Gastrocnemius medialis (tissue), 4 donors: ENCODE data around the gene TTC39A. TPM values are rescaled to one million over a fixed set of nuclear protein-coding genes. Genes with fewer than 3 reads are reported as not detected.
A peak's percentile ranks its signal among the peaks of the same experiment; 100 is the strongest.

Experiments
- ATAC-seq, 2 donors: fragments of 150-250 bp; one replicate each; pipeline ENCODE4 v1.9.1; 2016
- DNase-seq, 2 donors: peaks; one replicate each; pipeline ENCODE4 v3.0.0-alpha.2; 2019
- H3K27ac ChIP-seq, 4 donors: fragments of 200-600 bp; sonication (generic); 1 replicate in 1 of 4; 2 replicates in 3 of 4; pipeline ENCODE4 v1.5.1; 2016 to 2018; ENCODE audit warnings: mild to moderate bottlenecking in 2 of 4, moderate library complexity in 1 of 4
- H3K27me3 ChIP-seq, 3 donors: fragments of 200-600 bp; sonication (generic) in 2 of 3; 1 replicate in 1 of 3; 2 replicates in 2 of 3; pipeline versions ENCODE4 v1.5.1 to v1.6.0; 2016 to 2019; ENCODE audit warnings: mild to moderate bottlenecking in 1 of 3, moderate library complexity in 1 of 3
- H3K36me3 ChIP-seq, 2 donors: fragments of 200-600 bp; sonication (generic) in 1 of 2; one replicate each; pipeline ENCODE4 v1.5.1; 2017 to 2018
- H3K4me1 ChIP-seq, 2 donors: fragments of 200-600 bp; sonication (generic) in 1 of 2; one replicate each; pipeline ENCODE4 v1.5.1; 2016 to 2017; ENCODE audit warnings: mild to moderate bottlenecking in 2 of 2
- H3K4me3 ChIP-seq, 4 donors: fragments of 200-600 bp; sonication (generic) in 3 of 4; 1 replicate in 1 of 4; 2 replicates in 3 of 4; pipeline ENCODE4 v1.5.1; 2016 to 2019; ENCODE audit warnings: mild to moderate bottlenecking in 2 of 4
- H3K9me3 ChIP-seq, 3 donors: fragments of 200-600 bp; sonication (generic) in 2 of 3; 1 replicate in 1 of 3; 2 replicates in 2 of 3; pipeline ENCODE4 v1.5.1; 2016 to 2019
- POLR2A ChIP-seq, 2 donors: fragments of 450-650 bp; IDR thresholded peaks; one replicate each; pipeline ENCODE4 v1.6.1; 2017; ENCODE audit warnings: antibody characterized with exemption in 2 of 2, mild to moderate bottlenecking in 2 of 2, moderate library complexity in 2 of 2
- in situ Hi-C, 4 donors: fragments of 200-750 bp; cut with MboI; loops; one replicate each; pipeline versions ENCODE4 v1.15.0 to v1.8.0; 2017; ENCODE audit warnings: low sequenced_read_pairs in 4 of 4
- intact Hi-C: fragments of 100-400 bp; cut with DNase I; formaldehyde crosslinking; loops from one replicate; pipeline ENCODE4 v1.15.1; 2023; ENCODE audit warnings: low total_unique reads
- total RNA-seq, 4 donors: library from RNA; depleted of rRNA; stranded (reverse); fragments of >200 nt; gene quantifications; one replicate each; pipeline versions ENCODE4 v1.1.0 to v1.2.3, GENCODE V29; 2016
- TF ChIP-seq, protein P1 (sequence below), 5 experiments: fragments of 450-650 bp in 3 of 5; fragments of 200-600 bp in 2 of 5; sonication (generic) in 2 of 5; IDR thresholded peaks in 4 of 5; conservative IDR thresholded peaks in 1 of 5; 1 replicate in 4 of 5; 2 replicates in 1 of 5; pipeline ENCODE4 v1.5.1; 2016 to 2019; ENCODE audit warnings: antibody characterized with exemption in 5 of 5, mild to moderate bottlenecking in 3 of 5, moderate library complexity in 3 of 5

Gene TTC39A
- total RNA-seq, 4 donors from 2014 or later: 4.1 to 13.1 (median 8.2) TPM

DNA sequence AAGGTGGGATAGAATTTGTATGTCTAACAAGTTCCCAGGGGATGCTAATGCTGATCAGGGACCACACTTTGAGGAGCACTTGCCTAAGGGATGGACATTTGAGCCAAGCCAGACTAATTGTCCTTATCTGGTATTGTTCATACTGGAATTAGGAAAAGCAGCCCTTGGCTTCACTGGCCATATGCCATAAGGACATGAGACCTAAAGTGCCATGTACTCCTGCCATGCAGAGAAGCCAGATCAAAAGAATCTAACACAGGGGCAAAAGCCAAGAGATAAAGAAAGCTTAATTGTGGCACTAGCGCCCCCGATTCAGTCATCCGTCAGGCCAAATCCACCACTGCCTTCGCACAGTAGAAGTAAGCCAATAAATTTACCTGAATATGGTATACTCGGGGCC is 48.6 kb downstream of the TTC39A start:
- H3K27me3 ChIP-seq: no peaks in the 10 kb centered on the region
- no peak for TF ChIP-seq POLR2A (IDR thresholded peaks at IDR 0.05)
- DNase-seq (no peak), ATAC-seq (no peak)
- no peaks in the 10 kb centered on the region for H3K36me3 ChIP-seq
- in situ Hi-C loops (loop anchor here in 1 of 4 donors (25.0 kb wide), 1 partner anchor 95 kb away; no protein-coding TSS in a partner anchor), intact Hi-C loops (no loop called here)
- no peak overlapping the region for H3K27ac ChIP-seq
- H3K9me3 ChIP-seq: no peaks in the 10 kb centered on the region
- H3K4me3 ChIP-seq: no peak overlapping the region
- H3K4me1 ChIP-seq: peaks cover 0 to 6% of the 10 kb centered on the region in 2 donors

DNA sequence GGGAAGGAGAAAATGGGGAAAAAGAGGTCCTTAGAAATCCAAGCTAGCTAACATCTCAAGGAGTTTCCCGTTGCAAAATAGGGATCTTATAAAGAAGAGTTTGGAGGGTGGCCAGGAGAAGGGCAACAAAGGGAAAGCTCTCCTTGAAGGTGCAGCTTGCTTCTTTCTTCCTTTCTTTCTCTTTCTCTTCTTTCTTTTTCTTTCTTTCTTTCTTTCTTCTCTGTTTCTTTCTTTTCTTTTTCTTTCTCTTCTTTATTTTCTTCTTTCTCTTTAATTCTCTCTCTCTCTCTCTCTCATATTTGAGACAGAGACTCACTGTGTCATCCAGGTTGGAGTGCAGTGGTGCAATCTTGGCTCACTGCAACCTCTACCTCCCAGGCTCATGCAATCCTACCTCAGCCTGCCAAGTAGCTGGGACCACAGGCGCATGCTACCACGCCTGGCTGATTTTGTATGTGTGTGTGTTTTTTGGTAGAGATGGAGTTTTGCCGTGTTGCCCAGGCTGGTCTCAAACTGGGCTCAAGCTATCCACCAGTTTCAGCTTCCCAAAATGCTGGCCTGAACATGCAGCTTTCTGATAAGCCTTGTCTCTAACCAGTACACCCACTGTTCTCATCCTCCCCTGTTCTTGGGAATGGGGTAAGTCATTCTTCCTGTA is 49.9 kb downstream of the TTC39A start:
- Histone ChIP-seq H3K27me3 (no peaks in the 10 kb centered on the region), H3K9me3 (no peaks in the 10 kb centered on the region), H3K4me3 (no peak overlapping the region), H3K27ac (no peak overlapping the region), H3K4me1 (peaks cover 0 to 6% of the 10 kb centered on the region in 2 donors), H3K36me3 (no peaks in the 10 kb centered on the region)
- in situ Hi-C loops (loop anchor here in 1 of 4 donors (25.0 kb wide), 1 partner anchor 93 kb away; no protein-coding TSS in a partner anchor), intact Hi-C loops (no loop called here)
- DNase-seq (peak in 1 of 2 donors; percentile 42), ATAC-seq (peak in 1 of 2 donors; percentile 67)
- TF ChIP-seq, protein P1, sequence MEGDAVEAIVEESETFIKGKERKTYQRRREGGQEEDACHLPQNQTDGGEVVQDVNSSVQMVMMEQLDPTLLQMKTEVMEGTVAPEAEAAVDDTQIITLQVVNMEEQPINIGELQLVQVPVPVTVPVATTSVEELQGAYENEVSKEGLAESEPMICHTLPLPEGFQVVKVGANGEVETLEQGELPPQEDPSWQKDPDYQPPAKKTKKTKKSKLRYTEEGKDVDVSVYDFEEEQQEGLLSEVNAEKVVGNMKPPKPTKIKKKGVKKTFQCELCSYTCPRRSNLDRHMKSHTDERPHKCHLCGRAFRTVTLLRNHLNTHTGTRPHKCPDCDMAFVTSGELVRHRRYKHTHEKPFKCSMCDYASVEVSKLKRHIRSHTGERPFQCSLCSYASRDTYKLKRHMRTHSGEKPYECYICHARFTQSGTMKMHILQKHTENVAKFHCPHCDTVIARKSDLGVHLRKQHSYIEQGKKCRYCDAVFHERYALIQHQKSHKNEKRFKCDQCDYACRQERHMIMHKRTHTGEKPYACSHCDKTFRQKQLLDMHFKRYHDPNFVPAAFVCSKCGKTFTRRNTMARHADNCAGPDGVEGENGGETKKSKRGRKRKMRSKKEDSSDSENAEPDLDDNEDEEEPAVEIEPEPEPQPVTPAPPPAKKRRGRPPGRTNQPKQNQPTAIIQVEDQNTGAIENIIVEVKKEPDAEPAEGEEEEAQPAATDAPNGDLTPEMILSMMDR (IDR thresholded peaks at IDR 0.05 in 4 of 5, conservative IDR thresholded peaks at IDR 0.05 in 1 of 5): no peak
- TF ChIP-seq POLR2A (IDR thresholded peaks at IDR 0.05): no peak

DNA sequence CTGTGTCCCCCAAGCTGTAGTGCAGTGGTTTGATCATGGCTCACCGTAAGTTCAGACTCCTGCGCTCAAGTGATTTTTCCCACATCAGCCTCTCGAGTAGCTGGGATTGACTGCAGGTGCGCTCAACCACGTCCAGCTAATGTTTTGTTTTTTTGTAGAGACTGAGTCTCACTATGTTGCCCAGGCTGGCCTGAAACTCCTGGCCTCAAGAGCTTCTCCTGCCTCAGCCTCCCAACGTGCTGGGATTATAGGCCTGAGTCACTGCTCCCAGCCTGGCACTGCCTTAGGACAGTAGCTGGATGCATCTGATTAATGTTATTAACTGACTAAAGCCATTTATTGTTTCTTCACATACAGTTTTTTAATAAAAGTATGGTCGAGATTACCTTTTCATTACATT is 54.1 kb downstream of the TTC39A start:
- H3K4me3 ChIP-seq: no peak overlapping the region
- DNase-seq (no peak), ATAC-seq (no peak)
- H3K4me1 ChIP-seq: no peaks in the 10 kb centered on the region
- no peaks in the 10 kb centered on the region for H3K27me3 ChIP-seq
- in situ Hi-C loops: loop anchor here in 1 of 4 donors (25.0 kb wide), 1 partner anchor 89 kb away; no protein-coding TSS in a partner anchor
- H3K36me3 ChIP-seq: peaks cover 0 to 16% of the 10 kb centered on the region in 2 donors
- H3K9me3 ChIP-seq: no peaks in the 10 kb centered on the region
- H3K27ac ChIP-seq: no peak overlapping the region
- intact Hi-C loops: no loop called here
- TF ChIP-seq, protein P1 (IDR thresholded peaks at IDR 0.05 in 4 of 5, conservative IDR thresholded peaks at IDR 0.05 in 1 of 5): no peak
- no peak for TF ChIP-seq POLR2A (IDR thresholded peaks at IDR 0.05)

DNA sequence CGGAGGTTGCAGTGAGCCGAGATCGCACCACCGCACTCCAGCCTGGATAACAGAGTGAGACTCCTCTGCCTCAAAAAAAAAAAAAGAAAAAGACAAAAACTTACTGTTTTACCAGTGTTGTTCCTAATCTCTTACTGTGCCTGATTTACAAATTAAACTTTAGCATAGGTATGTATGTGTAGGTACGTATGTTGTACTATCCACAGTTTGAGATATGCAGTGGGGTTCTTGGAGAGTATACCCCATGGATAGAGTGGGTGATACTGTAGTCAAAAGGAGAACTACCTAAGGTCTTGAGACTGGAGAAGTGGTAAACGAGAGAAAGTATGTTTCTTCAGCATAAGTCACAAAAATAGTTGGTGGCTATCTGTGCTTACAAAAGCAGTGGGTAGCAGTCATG is 55.7 kb downstream of the TTC39A start:
- intact Hi-C loops (no loop called here), in situ Hi-C loops (loop anchor here in 1 of 4 donors (25.0 kb wide), 1 partner anchor 87 kb away; no protein-coding TSS in a partner anchor)
- no peak overlapping the region for H3K4me3 ChIP-seq
- H3K9me3 ChIP-seq: no peaks in the 10 kb centered on the region
- H3K27me3 ChIP-seq: no peaks in the 10 kb centered on the region
- ATAC-seq (no peak), DNase-seq (no peak)
- H3K27ac ChIP-seq: no peak overlapping the region
- H3K36me3 ChIP-seq: peaks cover 0 to 31% of the 10 kb centered on the region in 2 donors
- TF ChIP-seq, protein P1 (IDR thresholded peaks at IDR 0.05 in 4 of 5, conservative IDR thresholded peaks at IDR 0.05 in 1 of 5): no peak
- no peak for TF ChIP-seq POLR2A (IDR thresholded peaks at IDR 0.05)
- H3K4me1 ChIP-seq: peaks cover 0 to 4% of the 10 kb centered on the region in 2 donors

DNA sequence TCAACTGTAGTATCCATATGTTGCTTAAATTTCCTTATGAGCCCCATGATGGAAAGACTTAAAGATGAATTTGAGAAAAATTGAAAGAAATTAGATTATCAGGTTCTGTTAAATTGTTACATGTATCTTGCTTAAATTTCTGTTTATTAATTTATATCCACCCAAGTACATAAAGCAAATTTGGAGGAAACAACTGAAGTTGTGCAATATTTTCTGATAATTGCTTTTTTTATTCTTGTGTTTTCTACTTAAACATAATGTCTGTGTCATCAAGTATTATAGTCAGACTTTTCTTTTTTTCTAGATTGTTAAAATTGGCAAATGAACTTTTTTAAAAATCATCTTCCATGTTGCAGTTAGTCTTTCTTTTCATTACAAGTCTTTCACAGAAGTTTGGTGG is 57.4 kb downstream of the TTC39A start:
- no peak for ATAC-seq
- DNase-seq: no peak
- intact Hi-C loops (no loop called here), in situ Hi-C loops (no loop called here)
- Histone ChIP-seq H3K4me3 (no peak overlapping the region), H3K27me3 (no peaks in the 10 kb centered on the region), H3K4me1 (peaks cover 11 to 13% of the 10 kb centered on the region in 2 donors), H3K27ac (no peak overlapping the region), H3K36me3 (peaks cover 0 to 31% of the 10 kb centered on the region in 2 donors), H3K9me3 (no peaks in the 10 kb centered on the region)
- TF ChIP-seq, protein P1 (IDR thresholded peaks at IDR 0.05 in 4 of 5, conservative IDR thresholded peaks at IDR 0.05 in 1 of 5): no peak
- TF ChIP-seq POLR2A (IDR thresholded peaks at IDR 0.05): no peak
